Activated T-cell treated with anti-CD3 and anti-CD28 coated beads for 1 hour (primary cell): Measurements from ENCODE around the gene HK2.
"Not testable (repeated sequence)": the region's sequence is repeated elsewhere in the genome, so short reads cannot be mapped to it uniquely, and the experiment has no call there.

ENCODE experiments used
- DNase-seq: peaks from one replicate; pipeline ENCODE4 v3.0.0-alpha.2; 2020; ENCODE audit warnings: low read depth

HK2 gene

GRCh38 chr2:74895001-74895400 lies 61.1 kb downstream of the HK2 start:
- DNase-seq = no peak

DNA sequence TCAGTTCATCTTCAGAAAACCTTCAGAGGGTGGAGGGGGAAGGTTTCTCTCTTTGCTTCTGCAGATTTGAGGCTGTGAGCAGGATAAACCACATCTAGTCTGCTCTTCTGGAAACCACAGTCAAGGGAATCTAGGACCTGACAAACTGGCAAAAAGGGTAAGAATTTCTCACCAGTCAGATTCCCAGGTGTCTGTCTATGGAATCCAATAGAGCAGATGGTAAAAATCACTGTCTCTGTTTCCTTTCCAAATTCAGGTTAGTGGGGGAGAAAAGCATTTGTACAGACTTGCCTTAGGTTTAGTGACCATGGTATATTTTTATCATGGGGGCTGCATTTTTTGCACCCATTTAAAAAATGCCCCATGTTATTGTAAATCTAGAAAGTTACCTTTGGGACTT lies 62.3 kb downstream of the HK2 start:
- no peak for DNase-seq

DNA sequence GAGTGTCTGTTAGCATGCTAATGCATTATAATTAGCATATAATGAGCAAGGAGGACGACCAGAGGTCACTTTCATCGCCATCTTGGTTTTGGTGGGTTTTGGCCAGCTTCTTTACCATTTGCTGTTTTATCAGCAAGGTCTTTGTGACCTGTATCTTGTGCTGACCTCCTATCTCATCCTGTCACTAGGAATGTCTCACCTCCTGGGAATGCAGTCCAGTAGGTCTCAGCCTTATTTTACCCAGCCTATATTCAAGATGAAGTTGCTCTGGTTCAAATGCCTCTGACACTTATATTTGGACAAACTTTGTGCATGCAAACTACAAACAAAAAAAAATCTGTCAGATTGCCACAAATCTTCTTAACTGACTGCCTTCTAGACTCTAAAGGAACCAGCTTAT lies 66.3 kb downstream of the HK2 start:
- DNase-seq = not testable (repeated sequence)

- no peak for DNase-seq
Measured at GRCh38 chr2:74902281-74902860, 68.4 kb downstream of the HK2 start.

DNA sequence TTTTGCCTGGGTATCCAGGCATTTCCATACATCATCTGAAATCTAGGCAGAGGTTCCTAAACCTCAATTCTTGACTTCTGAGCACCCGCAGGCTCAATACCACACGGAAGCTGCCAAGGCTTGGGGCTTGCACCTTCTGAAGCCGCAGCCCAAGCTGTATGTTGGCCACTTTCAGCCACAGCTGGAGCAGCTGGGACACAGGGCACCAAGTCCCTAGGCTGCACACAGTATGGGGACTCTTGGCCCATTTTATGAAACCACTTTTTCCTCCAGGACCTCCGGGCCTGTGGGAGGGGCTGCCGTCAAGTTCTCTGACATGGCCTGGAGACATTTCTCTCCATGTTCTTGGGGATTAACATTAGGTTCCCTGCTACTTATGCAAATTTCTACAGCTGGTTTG lies 72.5 kb downstream of the HK2 start:
- no peak for DNase-seq

- not testable (repeated sequence) for DNase-seq
Measured at GRCh38 chr2:74907560-74907959, 73.6 kb downstream of the HK2 start.

DNA sequence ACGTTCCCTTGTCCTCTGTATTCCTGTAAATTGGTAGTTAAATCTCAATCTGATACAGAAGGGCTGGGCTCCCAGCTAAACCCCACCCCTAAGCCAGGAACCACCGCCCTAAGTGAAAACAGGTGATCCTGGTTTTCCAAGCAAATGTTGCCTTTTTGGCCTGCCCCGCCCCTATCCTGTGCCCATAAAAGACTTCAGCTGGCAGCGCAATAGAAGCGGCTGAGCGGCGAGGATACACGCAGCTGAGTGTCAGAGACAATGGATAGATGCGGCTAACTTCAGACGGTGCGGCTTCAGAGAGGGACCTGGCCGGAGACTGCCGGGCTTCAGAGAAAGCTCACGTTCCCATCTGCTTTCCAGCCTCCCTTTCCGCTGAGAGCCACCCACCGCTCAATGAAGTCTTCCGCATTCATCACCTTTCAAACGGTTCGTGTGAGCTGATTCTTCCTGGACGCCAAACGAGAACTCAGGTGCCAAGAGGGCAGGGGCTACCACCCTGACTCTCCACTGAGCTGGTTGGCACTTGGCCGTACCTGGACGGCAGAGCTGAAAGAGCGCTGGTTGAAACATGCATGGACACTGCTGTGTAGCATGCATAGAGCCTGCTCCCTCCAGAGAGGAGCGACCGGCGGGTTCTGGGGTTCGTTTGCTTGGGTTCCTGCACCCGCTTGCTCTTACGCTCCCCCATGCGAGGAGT lies 75.0 kb downstream of the HK2 start:
- no peak for DNase-seq

DNA sequence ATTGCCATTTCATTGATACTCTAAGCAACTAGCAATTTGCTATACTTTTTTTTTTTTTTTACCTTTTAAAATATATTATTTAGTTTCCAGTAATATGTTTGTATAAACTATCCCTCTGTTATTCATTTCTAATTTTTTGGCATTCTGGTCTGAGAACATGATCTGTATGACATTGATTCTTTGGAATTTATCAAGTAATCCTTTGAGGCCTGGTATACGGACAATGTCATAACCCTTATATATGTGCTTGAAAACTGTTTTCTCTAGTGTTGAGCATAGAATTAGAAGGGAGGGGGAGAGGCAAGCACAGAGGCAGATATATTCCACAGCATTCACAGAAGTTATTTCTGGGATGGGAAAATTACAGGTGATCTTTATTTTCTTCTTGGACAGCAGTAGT lies 76.3 kb downstream of the HK2 start:
- DNase-seq = no peak

DNA sequence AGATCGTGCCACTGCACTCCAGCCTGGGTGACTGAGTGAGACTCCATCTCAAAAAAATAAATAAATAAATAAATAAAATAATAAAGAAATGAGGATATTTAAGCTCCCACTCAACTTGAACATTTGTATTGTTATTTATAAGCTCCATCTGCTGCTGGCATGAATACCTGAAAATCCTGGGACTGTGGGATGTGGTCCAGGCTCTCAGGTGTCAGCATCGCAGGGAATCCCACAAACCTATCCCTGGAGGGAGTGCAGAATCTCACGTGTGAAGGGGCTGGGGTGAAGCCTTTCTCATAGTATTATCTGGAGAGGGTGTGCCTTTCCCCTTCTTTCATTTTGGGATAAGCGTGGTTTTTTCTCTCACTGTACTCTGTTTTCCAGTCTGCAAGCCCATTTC lies 77.1 kb downstream of the HK2 start:
- DNase-seq = no peak

DNA sequence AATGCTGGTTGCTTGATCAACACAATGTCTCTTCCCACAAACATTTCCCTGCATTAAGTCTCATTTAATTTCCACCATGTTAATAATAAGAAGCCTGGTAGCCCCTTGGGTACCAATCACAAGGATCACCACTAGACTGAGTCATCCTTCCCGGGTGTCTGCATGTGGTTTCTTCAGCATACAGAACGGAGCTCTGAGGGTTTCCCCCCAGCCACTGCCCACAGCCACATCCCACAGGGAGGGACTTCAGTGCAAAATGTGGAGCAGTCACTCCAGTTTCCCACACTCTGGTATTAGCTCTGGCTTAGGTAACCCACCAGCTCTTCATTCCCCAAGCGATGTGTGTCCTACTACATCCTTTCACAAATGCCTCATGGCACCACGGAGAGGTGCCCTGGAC lies 81.8 kb downstream of the HK2 start:
- no peak for DNase-seq

DNA sequence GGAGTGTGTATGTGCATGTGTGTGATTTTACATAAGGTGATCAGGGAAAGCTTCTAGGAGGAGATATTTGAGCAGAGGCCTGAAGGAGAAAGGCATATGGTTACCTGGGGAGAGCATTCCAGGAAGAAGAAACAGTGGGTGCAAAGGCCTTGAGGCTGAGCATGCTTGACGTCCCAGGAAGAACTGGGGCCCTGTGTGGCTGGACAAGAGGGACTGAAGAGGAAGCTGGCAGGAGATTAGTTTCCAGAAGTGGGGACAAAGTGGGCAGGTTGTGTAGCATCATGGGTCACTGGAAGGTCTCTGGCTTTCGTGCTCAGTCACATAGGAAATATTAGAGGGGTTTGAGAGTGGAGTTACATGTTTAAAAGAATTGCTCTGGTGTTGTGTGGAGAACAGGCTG lies 82.5 kb downstream of the HK2 start:
- DNase-seq = no peak

GRCh38 chr2:74917702-74918619 lies 84.0 kb downstream of the HK2 start:
- DNase-seq = no peak

DNA sequence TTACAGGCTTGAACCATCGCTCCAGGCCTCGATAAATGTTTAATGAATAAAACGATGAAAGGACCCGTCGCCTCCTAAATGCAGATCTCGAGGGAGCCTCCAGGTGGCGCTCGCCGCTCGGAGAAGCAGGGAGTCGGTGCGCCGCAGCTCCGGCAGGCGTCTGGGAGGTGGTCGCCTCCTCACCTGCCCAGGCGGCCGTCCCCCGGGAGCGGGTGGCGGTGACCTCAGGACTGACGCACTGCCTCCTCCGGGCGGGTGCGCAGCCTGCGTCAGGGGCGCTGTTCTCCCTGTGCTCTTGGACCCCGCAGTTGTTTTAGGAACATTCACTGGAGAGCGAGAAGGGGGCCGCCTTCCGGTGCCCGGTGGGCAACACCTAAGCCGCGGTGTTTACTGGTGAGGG lies 85.9 kb downstream of the HK2 start:
- peak; percentile 72 for DNase-seq

DNA sequence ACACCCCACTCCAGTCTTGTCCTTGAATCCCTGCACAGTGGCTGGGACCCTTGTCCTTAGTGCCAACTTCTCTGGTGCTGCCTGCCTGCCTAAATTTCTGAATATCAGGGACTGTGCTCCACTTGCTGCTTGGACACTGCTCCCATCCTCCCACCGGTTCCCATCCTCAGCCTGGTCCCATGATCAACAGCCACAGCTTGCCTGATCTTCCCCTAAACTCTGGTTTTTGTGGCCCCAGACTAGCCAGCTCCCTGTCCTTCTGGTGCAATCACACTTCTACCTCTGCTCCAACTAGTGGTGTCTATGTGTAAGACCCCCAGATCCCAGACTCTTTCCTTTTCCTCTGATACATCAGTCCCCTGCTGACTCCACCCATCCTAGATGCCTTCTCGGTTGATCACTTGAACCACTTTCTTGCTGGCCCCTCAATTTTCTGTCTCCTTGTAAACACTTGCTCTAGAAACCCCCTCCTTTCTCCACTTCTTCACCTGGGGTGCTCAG lies 87.4 kb downstream of the HK2 start:
- DNase-seq = no peak

- DNase-seq = no peak
Measured at GRCh38 chr2:74922592-74923227, 88.8 kb downstream of the HK2 start.

GRCh38 chr2:74924463-74925265 lies 90.7 kb downstream of the HK2 start:
- no peak for DNase-seq

GRCh38 chr2:74925361-74925786 lies 91.4 kb downstream of the HK2 start:
- no peak for DNase-seq

GRCh38 chr2:74927621-74928020 lies 93.7 kb downstream of the HK2 start:
- DNase-seq = no peak

GRCh38 chr2:74930811-74931486 lies 97.0 kb downstream of the HK2 start:
- DNase-seq = no peak

- no peak for DNase-seq
Measured at GRCh38 chr2:74931940-74932339, 98.0 kb downstream of the HK2 start.

GRCh38 chr2:74935975-74936391 lies 102.1 kb downstream of the HK2 start:
- DNase-seq = no peak
